GM23338 (cell line): ENCODE data around the gene C4orf54. TPM values are rescaled to one million over a fixed set of nuclear protein-coding genes. Genes with fewer than 3 reads are reported as not detected.

ENCODE experiments used
- ATAC-seq: fragments of 200-7000 bp; cut with Tn5 transposase; 3 replicates; pipeline ENCODE4 v1.9.1; 2020
- DNase-seq: peaks from one replicate; pipeline ENCODE4 v3.0.0-alpha.2; 2015; ENCODE audit warnings: low spot score
- H2AFZ ChIP-seq: fragments of 200-600 bp; sonication (generic); 2 replicates; pipeline ENCODE4 v1.8.0; 2016; ENCODE audit warnings: antibody characterized with exemption, mild to moderate bottlenecking, moderate library complexity
- H3F3A ChIP-seq: fragments of 200-600 bp; sonication (generic); replicated peaks from 2 replicates; pipeline ENCODE4 v1.8.0; 2017; ENCODE audit warnings: antibody characterized with exemption, mixed run types, low read depth
- H3K27ac ChIP-seq: fragments of 200-600 bp; sonication (generic); 2 replicates; pipeline ENCODE4 v1.6.1; 2016; ENCODE audit warnings: low read depth
- H3K27me3 ChIP-seq: fragments of 200-600 bp; sonication (generic); 2 replicates; pipeline ENCODE4 v1.8.0; 2016; ENCODE audit warnings: mild to moderate bottlenecking, mixed run types, moderate library complexity; ENCODE audit not compliant: insufficient read depth
- H3K36me3 ChIP-seq: fragments of 200-600 bp; sonication (generic); 2 replicates; pipeline ENCODE4 v1.8.0; 2016; ENCODE audit warnings: mild to moderate bottlenecking; ENCODE audit not compliant: insufficient read depth
- H3K4me1 ChIP-seq: fragments of 200-600 bp; sonication (generic); 2 replicates; pipeline ENCODE4 v1.8.0; 2016; ENCODE audit warnings: mild to moderate bottlenecking, moderate library complexity; ENCODE audit not compliant: insufficient read depth
- H3K4me2 ChIP-seq: fragments of 200-600 bp; sonication (generic); 2 replicates; pipeline ENCODE4 v1.7.1; 2017; ENCODE audit warnings: mixed run types
- H3K4me3 ChIP-seq: fragments of 200-600 bp; sonication (generic); 2 replicates; pipeline ENCODE4 v1.6.1; 2016; ENCODE audit warnings: mixed run types
- H3K79me2 ChIP-seq: fragments of 200-600 bp; sonication (generic); replicated peaks from 2 replicates; pipeline ENCODE4 v1.8.0; 2017; ENCODE audit warnings: mild to moderate bottlenecking; ENCODE audit not compliant: insufficient read depth
- H3K9me2 ChIP-seq: fragments of 200-600 bp; sonication (generic); 2 replicates; pipeline ENCODE4 v1.8.0; 2017; ENCODE audit not compliant: insufficient read depth
- H4K20me1 ChIP-seq: fragments of 200-600 bp; sonication (generic); replicated peaks from 2 replicates; pipeline ENCODE4 v1.8.0; 2017; ENCODE audit warnings: mild to moderate bottlenecking; ENCODE audit not compliant: insufficient read depth
- H3K27ac Mint-ChIP-seq: 2 replicates; pipeline ENCODE4 v1.8.0; 2020; ENCODE audit warnings: inconsistent platforms, mild to moderate bottlenecking, moderate library complexity, mixed read lengths
- H3K27me3 Mint-ChIP-seq: 3 replicates; pipeline ENCODE4 v1.8.0; 2022; ENCODE audit warnings: low read depth, mild to moderate bottlenecking, moderate library complexity, mixed read lengths, inconsistent platforms; ENCODE audit not compliant: insufficient read depth, poor library complexity
- H3K36me3 Mint-ChIP-seq: 3 replicates; pipeline ENCODE4 v1.8.0; 2021; ENCODE audit warnings: low read depth, mild to moderate bottlenecking, inconsistent platforms, moderate library complexity, mixed read lengths
- H3K4me1 Mint-ChIP-seq: 3 replicates; pipeline ENCODE4 v1.8.0; 2020; ENCODE audit warnings: mild to moderate bottlenecking, inconsistent platforms, mixed read lengths
- H3K4me3 Mint-ChIP-seq: 3 replicates; pipeline ENCODE4 v1.8.0; 2021; ENCODE audit warnings: moderate library complexity, mild to moderate bottlenecking, inconsistent platforms, mixed read lengths
- H3K9me3 Mint-ChIP-seq: 3 replicates; pipeline ENCODE4 v1.8.0; 2020; ENCODE audit warnings: moderate library complexity, mild to moderate bottlenecking, inconsistent platforms, mixed read lengths
- CREB1 ChIP-seq: fragments of 250-450 bp; sonication (Bioruptor Pico); IDR thresholded peaks from 2 replicates; pipeline ENCODE4 v1.5.0; 2020; ENCODE audit warnings: low read depth, mild to moderate bottlenecking, moderate library complexity
- CTCF ChIP-seq, 2 experiments: fragments of 200-600 bp in 1 of 2; sonication (generic) in 1 of 2; conservative IDR thresholded peaks; 2 replicates each; pipeline versions ENCODE4 v1.5.1 to v1.6.1; 2016 to 2017; ENCODE audit warnings: antibody characterized with exemption in 2 of 2, low read depth in 2 of 2, mild to moderate bottlenecking in 2 of 2, moderate library complexity in 1 of 2
- EZH2 ChIP-seq: fragments of 200-600 bp; sonication (generic); IDR thresholded peaks from one replicate; pipeline ENCODE4 v1.8.0; 2017; ENCODE audit warnings: antibody characterized with exemption, mild to moderate bottlenecking, low read depth; ENCODE audit not compliant: unreplicated experiment
- EZH2phosphoT487 ChIP-seq: fragments of 200-600 bp; sonication (generic); IDR thresholded peaks from one replicate; pipeline ENCODE4 v1.8.1; 2018; ENCODE audit warnings: antibody characterized with exemption; ENCODE audit not compliant: unreplicated experiment
- JUNB ChIP-seq: IDR thresholded peaks from one replicate; pipeline ENCODE4 v1.6.1; 2016; ENCODE audit warnings: antibody characterized with exemption; ENCODE audit not compliant: unreplicated experiment
- NANOG ChIP-seq: IDR thresholded peaks from 2 replicates; pipeline ENCODE4 v1.6.1; 2016; ENCODE audit warnings: antibody characterized with exemption, borderline replicate concordance
- POLR2AphosphoS5 ChIP-seq: IDR thresholded peaks from 2 replicates; pipeline ENCODE4 v1.6.1; 2016; ENCODE audit warnings: antibody characterized with exemption, low read depth
- REST ChIP-seq: IDR thresholded peaks from one replicate; pipeline ENCODE4 v1.6.1; 2018; ENCODE audit warnings: antibody characterized with exemption; ENCODE audit not compliant: unreplicated experiment
- STAT1 ChIP-seq: IDR thresholded peaks from one replicate; pipeline ENCODE4 v1.6.1; 2016; ENCODE audit warnings: antibody characterized with exemption; ENCODE audit not compliant: unreplicated experiment
- ZNF114 ChIP-seq: fragments of 250-450 bp; sonication (Bioruptor Pico); IDR thresholded peaks from 2 replicates; pipeline ENCODE4 v1.5.0; 2020; ENCODE audit warnings: mild to moderate bottlenecking, moderate library complexity
- ZNF331 ChIP-seq: fragments of 250-450 bp; sonication (Bioruptor Pico); IDR thresholded peaks from 2 replicates; pipeline ENCODE4 v1.5.0; 2020; ENCODE audit warnings: low read depth, mild to moderate bottlenecking, moderate library complexity
- polyA plus RNA-seq: library from polyadenylated mRNA; unstranded; fragments of >200 nt; fragmentation: Nextera tagmentation; extraction: Ambion mirVana; gene quantifications from 2 replicates; pipeline ENCODE4 v1.2.1, GENCODE V29; 2016
- total RNA-seq: library from RNA; depleted of rRNA; stranded (reverse); fragments of >200 nt; shearing (Covaris generic); gene quantifications from 2 replicates; pipeline ENCODE4 v1.2.3, GENCODE V29; 2014
- TF ChIP-seq, protein P1 (sequence below): IDR thresholded peaks from 2 replicates; pipeline ENCODE4 v1.6.1; 2016; ENCODE audit warnings: antibody characterized with exemption
- TF ChIP-seq, protein P2 (sequence below): fragments of 250-450 bp; sonication (Bioruptor Pico); IDR thresholded peaks from 2 replicates; pipeline ENCODE4 v1.5.0; 2020; ENCODE audit warnings: mild to moderate bottlenecking, moderate library complexity

The C4orf54 gene
- total and polyA plus RNA-seq, 2 experiments from 2014 or later, result 0.03 TPM; not detected in 1

DNA sequence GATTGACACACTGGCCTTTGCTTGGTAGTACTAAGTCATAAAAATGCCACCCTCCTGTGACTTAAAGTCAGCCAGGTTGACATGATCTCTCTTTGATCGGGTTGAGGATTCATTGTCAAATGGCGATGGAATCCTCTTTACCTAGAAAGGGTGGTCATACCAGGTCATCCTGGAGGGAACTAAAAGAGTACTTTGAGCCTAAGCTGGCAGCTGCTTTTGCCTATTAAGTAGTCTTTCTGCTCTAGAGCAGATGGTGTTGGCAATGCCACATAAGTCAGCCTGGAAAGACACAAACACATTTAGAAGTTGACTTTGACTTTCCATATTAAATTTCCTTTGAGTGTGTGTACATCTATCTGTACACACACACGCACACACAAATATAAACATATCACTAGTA is 39.2 kb upstream of the C4orf54 start:
- H3K4me1 ChIP-seq, result 0 out of 2 replicates have a peak, but pooled peaks cover 7% of the 10 kb centered on the region
- no peaks in the 10 kb centered on the region for H3K27me3 ChIP-seq
- no peaks in the 10 kb centered on the region; the same call in 1 of the 2 replicates for H3K9me2 ChIP-seq
- ATAC-seq (no peak), DNase-seq (no peak)
- no peaks in the 10 kb centered on the region for H4K20me1 ChIP-seq
- no peak overlapping the region for H3K4me2 ChIP-seq
- H3K4me1 Mint-ChIP-seq, result peaks cover 10% of the 10 kb centered on the region; the same call in 2 of the 3 replicates
- no peak overlapping the region for H3K27ac ChIP-seq
- H3K79me2 ChIP-seq, result no peaks in the 10 kb centered on the region
- H3K4me3 Mint-ChIP-seq, result no peak overlapping the region
- TF ChIP-seq, protein P1, sequence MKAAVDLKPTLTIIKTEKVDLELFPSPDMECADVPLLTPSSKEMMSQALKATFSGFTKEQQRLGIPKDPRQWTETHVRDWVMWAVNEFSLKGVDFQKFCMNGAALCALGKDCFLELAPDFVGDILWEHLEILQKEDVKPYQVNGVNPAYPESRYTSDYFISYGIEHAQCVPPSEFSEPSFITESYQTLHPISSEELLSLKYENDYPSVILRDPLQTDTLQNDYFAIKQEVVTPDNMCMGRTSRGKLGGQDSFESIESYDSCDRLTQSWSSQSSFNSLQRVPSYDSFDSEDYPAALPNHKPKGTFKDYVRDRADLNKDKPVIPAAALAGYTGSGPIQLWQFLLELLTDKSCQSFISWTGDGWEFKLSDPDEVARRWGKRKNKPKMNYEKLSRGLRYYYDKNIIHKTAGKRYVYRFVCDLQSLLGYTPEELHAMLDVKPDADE, result no peak
- TF ChIP-seq ZNF331, result no peak
- no peak for TF ChIP-seq REST
- TF ChIP-seq, protein P2, sequence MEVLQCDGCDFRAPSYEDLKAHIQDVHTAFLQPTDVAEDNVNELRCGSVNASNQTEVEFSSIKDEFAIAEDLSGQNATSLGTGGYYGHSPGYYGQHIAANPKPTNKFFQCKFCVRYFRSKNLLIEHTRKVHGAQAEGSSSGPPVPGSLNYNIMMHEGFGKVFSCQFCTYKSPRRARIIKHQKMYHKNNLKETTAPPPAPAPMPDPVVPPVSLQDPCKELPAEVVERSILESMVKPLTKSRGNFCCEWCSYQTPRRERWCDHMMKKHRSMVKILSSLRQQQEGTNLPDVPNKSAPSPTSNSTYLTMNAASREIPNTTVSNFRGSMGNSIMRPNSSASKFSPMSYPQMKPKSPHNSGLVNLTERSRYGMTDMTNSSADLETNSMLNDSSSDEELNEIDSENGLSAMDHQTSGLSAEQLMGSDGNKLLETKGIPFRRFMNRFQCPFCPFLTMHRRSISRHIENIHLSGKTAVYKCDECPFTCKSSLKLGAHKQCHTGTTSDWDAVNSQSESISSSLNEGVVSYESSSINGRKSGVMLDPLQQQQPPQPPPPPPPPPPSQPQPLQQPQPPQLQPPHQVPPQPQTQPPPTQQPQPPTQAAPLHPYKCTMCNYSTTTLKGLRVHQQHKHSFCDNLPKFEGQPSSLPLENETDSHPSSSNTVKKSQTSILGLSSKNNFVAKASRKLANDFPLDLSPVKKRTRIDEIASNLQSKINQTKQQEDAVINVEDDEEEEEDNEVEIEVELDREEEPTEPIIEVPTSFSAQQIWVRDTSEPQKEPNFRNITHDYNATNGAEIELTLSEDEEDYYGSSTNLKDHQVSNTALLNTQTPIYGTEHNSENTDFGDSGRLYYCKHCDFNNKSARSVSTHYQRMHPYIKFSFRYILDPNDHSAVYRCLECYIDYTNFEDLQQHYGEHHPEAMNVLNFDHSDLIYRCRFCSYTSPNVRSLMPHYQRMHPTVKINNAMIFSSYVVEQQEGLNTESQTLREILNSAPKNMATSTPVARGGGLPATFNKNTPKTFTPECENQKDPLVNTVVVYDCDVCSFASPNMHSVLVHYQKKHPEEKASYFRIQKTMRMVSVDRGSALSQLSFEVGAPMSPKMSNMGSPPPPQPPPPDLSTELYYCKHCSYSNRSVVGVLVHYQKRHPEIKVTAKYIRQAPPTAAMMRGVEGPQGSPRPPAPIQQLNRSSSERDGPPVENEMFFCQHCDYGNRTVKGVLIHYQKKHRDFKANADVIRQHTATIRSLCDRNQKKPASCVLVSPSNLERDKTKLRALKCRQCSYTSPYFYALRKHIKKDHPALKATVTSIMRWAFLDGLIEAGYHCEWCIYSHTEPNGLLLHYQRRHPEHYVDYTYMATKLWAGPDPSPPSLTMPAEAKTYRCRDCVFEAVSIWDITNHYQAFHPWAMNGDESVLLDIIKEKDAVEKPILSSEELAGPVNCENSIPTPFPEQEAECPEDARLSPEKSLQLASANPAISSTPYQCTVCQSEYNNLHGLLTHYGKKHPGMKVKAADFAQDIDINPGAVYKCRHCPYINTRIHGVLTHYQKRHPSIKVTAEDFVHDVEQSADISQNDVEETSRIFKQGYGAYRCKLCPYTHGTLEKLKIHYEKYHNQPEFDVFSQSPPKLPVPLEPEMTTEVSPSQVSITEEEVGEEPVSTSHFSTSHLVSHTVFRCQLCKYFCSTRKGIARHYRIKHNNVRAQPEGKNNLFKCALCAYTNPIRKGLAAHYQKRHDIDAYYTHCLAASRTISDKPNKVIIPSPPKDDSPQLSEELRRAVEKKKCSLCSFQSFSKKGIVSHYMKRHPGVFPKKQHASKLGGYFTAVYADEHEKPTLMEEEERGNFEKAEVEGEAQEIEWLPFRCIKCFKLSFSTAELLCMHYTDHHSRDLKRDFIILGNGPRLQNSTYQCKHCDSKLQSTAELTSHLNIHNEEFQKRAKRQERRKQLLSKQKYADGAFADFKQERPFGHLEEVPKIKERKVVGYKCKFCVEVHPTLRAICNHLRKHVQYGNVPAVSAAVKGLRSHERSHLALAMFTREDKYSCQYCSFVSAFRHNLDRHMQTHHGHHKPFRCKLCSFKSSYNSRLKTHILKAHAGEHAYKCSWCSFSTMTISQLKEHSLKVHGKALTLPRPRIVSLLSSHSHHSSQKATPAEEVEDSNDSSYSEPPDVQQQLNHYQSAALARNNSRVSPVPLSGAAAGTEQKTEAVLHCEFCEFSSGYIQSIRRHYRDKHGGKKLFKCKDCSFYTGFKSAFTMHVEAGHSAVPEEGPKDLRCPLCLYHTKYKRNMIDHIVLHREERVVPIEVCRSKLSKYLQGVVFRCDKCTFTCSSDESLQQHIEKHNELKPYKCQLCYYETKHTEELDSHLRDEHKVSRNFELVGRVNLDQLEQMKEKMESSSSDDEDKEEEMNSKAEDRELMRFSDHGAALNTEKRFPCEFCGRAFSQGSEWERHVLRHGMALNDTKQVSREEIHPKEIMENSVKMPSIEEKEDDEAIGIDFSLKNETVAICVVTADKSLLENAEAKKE (CRISPR knock-in tag), result no peak
- TF ChIP-seq CREB1 (CRISPR knock-in tag), result no peak
- no peak for TF ChIP-seq STAT1
- no peak for TF ChIP-seq CTCF (conservative IDR thresholded peaks at IDR 0.05; ENCODE audit: low read depth in 2 of 2)
- TF ChIP-seq NANOG, result no peak
- no peak for TF ChIP-seq POLR2AphosphoS5
- TF ChIP-seq ZNF114, result no peak
- no peak for TF ChIP-seq JUNB
- no peak for TF ChIP-seq EZH2
- TF ChIP-seq EZH2phosphoT487, result no peak
- H3K36me3 Mint-ChIP-seq, result no peaks in the 10 kb centered on the region
- H3K27ac Mint-ChIP-seq, result no peak overlapping the region
- no peak overlapping the region for H2AFZ ChIP-seq
- no peaks in the 10 kb centered on the region for H3K36me3 ChIP-seq
- H3F3A ChIP-seq, result no peaks in the 10 kb centered on the region
- no peak overlapping the region for H3K4me3 ChIP-seq
- H3K27me3 Mint-ChIP-seq, result peaks cover 1% of the 10 kb centered on the region
- no peaks in the 10 kb centered on the region; the same call in 2 of the 3 replicates for H3K9me3 Mint-ChIP-seq
